RWPE2 (cell line): ENCODE data around the gene SPEN.
"Not testable (repeated sequence)": the region's sequence is repeated elsewhere in the genome, so short reads cannot be mapped to it uniquely, and the experiment has no call there.

Experiments used
- ATAC-seq: fragments of 200-7000 bp; cut with Tn5 transposase; 3 replicates; pipeline ENCODE4 v1.9.1; 2021; ENCODE audit warnings: low read depth
- DNase-seq: peaks from one replicate; pipeline ENCODE4 v3.0.0-alpha.2; 2020; ENCODE audit warnings: low spot score
- H3K27ac ChIP-seq: fragments of 450-650 bp; 2 replicates; pipeline ENCODE4 v1.5.1; 2017; ENCODE audit warnings: mild to moderate bottlenecking; ENCODE audit not compliant: poor library complexity, severe bottlenecking
- H3K27me3 ChIP-seq: fragments of 250-450 bp; sonication (Bioruptor Pico); 2 replicates; pipeline ENCODE4 v1.5.1; 2021; ENCODE audit warnings: mild to moderate bottlenecking, moderate library complexity; ENCODE audit not compliant: insufficient read depth, poor library complexity, severe bottlenecking
- H3K36me3 ChIP-seq: fragments of 250-450 bp; sonication (Bioruptor Pico); 2 replicates; pipeline ENCODE4 v1.5.1; 2020; ENCODE audit warnings: low read depth, mild to moderate bottlenecking, moderate library complexity
- H3K4me1 ChIP-seq: fragments of 250-450 bp; sonication (Bioruptor Pico); 2 replicates; pipeline ENCODE4 v1.5.1; 2021; ENCODE audit warnings: mild to moderate bottlenecking, moderate library complexity; ENCODE audit not compliant: insufficient read depth, poor library complexity, severe bottlenecking
- H3K4me3 ChIP-seq: fragments of 250-450 bp; sonication (Bioruptor Pico); 2 replicates; pipeline ENCODE4 v1.5.1; 2021; ENCODE audit warnings: mild to moderate bottlenecking, moderate library complexity; ENCODE audit not compliant: severe bottlenecking
- H3K9me3 ChIP-seq: fragments of 250-450 bp; sonication (Bioruptor Pico); 2 replicates; pipeline ENCODE4 v1.5.1; 2021; ENCODE audit warnings: mild to moderate bottlenecking, moderate library complexity; ENCODE audit not compliant: severe bottlenecking
- TF ChIP-seq, protein P1 (sequence below): fragments of 450-650 bp; IDR thresholded peaks from one replicate; pipeline ENCODE4 v1.5.1; 2017; ENCODE audit warnings: mild to moderate bottlenecking, moderate library complexity; ENCODE audit not compliant: poor library complexity, severe bottlenecking

SPEN gene

DNA sequence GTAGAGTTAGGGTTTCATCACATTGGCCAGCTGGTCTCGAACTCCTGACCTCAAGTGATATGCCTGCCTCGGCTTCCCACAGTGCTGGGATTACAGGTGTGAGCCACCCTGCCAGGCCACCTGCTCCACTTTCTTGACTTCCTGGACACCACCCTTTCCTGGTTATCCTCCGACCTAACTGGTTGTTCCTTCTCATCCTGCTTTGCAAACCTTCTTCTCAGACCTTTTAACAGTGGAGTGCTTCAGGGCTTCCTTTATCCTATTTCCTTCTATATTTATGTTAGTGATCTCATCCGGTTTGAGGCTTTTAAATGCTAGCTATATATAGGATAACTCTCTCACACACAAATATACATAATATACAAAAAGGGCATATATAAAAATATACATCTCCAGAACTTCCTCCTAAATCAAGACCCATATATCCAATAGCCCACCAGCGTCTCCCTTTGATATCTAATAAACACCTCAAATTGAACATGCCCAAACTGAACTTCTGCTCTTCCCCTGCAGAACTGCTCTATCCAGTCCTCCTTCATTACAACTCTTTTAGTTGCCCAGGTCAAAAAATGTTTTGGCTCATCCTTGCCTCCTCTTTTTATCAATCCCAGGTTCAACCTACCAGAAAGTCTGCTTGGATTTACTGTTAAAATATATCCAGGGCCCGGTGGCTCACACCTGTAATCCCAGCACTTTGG lies 20.5 kb upstream of the SPEN start:
- H3K27ac ChIP-seq = no peak overlapping the region
- H3K9me3 ChIP-seq = peaks cover 2% of the 10 kb centered on the region
- H3K4me3 ChIP-seq = no peak overlapping the region
- no peaks in the 10 kb centered on the region for H3K27me3 ChIP-seq
- DNase-seq (no peak), ATAC-seq (no peak)
- TF ChIP-seq, protein P1, sequence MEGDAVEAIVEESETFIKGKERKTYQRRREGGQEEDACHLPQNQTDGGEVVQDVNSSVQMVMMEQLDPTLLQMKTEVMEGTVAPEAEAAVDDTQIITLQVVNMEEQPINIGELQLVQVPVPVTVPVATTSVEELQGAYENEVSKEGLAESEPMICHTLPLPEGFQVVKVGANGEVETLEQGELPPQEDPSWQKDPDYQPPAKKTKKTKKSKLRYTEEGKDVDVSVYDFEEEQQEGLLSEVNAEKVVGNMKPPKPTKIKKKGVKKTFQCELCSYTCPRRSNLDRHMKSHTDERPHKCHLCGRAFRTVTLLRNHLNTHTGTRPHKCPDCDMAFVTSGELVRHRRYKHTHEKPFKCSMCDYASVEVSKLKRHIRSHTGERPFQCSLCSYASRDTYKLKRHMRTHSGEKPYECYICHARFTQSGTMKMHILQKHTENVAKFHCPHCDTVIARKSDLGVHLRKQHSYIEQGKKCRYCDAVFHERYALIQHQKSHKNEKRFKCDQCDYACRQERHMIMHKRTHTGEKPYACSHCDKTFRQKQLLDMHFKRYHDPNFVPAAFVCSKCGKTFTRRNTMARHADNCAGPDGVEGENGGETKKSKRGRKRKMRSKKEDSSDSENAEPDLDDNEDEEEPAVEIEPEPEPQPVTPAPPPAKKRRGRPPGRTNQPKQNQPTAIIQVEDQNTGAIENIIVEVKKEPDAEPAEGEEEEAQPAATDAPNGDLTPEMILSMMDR = no peak
- H3K36me3 ChIP-seq = no peaks in the 10 kb centered on the region
- H3K4me1 ChIP-seq = peaks cover 25% of the 10 kb centered on the region

DNA sequence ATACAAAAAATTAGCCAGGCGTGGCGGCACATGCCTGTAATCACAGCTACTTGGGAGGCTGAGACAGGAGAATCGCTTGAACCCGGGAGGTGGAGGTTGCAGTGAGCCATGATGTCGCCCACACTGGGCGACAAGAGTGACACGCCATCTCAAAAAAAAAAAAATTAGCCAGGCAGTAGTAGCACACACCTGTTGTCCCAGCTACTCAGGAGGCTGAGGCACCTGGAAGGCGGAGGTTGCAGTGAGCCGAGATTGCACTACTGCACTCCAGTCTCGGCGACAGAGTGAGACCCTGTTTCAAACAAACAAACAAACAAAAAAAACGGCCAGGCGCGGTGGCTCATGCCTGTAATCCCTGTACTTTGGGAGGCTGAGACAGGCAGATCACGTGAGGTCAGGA lies 19.9 kb upstream of the SPEN start:
- not testable (repeated sequence) for H3K4me3 ChIP-seq, H3K27me3 ChIP-seq, DNase-seq, ATAC-seq, H3K27ac ChIP-seq, H3K36me3 ChIP-seq, H3K9me3 ChIP-seq
- H3K4me1 ChIP-seq = peaks cover 30% of the 10 kb centered on the region

DNA sequence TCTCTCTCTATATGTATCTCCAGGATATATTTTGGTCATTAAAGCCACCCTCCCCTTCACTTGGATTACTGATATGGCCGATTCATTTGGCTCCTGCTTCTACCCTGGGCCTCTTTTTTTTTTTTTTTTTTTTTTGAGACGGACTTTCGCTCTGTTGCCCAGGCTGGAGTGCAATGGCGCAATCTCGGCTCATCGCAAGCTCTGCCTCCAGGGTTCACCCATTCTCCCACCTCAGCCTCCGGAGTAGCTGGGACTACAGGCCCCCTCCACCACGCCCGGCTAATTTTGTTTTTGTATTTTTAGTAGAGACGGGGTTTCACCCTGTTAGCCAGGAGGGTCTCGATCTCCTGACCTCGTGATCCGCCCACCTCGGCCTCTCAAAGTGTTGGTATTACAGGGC lies 18.6 kb upstream of the SPEN start:
- H3K36me3 ChIP-seq, H3K27me3 ChIP-seq, H3K4me3 ChIP-seq, H3K9me3 ChIP-seq, DNase-seq, ATAC-seq: not testable (repeated sequence)
- H3K27ac ChIP-seq = peak overlapping the region; percentile 97
- H3K4me1 ChIP-seq = peaks cover 40% of the 10 kb centered on the region

DNA sequence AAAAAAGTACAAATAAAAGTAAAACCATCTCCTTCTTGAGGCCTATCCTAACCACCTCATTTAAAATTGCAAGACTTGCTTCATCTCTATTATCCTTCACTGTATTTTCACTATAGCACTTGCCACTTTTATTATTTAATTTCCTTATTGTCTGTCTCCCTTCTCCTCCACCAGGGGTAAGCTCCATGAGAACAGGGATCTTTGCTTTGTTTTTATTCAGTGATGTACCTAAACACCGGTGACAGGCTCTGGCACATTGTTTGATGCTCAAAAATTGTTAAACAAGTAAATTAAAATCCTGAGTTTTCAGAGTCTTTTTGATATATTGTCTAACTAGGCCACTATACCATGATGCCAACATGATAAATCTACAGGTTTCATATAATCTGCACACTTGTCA lies 17.2 kb upstream of the SPEN start:
- DNase-seq (no peak), ATAC-seq (no peak)
- H3K9me3 ChIP-seq = peaks cover 6% of the 10 kb centered on the region
- H3K4me1 ChIP-seq = peaks cover 40% of the 10 kb centered on the region
- TF ChIP-seq, protein P1 = no peak
- no peak overlapping the region for H3K4me3 ChIP-seq
- H3K27ac ChIP-seq = peak overlapping the region; percentile 97
- no peaks in the 10 kb centered on the region for H3K27me3 ChIP-seq
- H3K36me3 ChIP-seq = no peaks in the 10 kb centered on the region

DNA sequence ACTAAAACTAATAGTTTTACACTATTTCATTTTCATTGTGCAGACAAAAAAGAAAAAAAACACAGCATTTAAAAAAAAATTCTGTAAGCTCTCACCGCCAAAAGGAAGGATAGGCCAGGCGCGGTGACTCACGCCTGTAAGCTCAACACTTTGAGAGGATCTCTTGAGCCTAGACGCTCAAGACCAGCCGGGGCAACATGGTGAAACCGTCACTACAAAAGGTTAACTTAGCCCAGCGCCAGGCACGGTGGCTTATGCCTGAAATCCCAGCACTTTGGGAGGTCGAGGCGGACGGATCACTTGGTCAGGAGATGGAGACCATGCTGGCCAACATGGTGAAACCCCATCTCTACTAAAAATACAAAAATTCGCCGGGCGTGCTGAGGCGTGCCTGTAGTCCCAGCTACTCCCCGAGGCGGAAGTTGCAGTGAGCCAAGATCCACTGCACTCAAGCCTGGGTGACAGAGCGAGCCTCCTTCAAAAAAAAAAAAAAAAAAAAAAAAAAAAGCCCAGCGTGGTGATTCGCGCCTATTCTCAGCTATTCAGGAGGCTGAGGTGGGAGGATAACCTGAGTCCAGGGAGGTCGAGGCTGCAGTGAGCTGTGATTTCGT lies 14.3 kb upstream of the SPEN start:
- TF ChIP-seq, protein P1 = no peak
- no peaks in the 10 kb centered on the region for H3K27me3 ChIP-seq
- peak overlapping the region; percentile 97 for H3K27ac ChIP-seq
- peaks cover 6% of the 10 kb centered on the region for H3K9me3 ChIP-seq
- no peaks in the 10 kb centered on the region for H3K36me3 ChIP-seq
- H3K4me3 ChIP-seq = peak overlapping the region; percentile 57
- H3K4me1 ChIP-seq = peaks cover 40% of the 10 kb centered on the region
- peak; percentile 33 for ATAC-seq
- DNase-seq = peak; percentile 90
